ENCODE results near the gene VRK1. TPM values are rescaled to one million over a fixed set of nuclear protein-coding genes. Genes with fewer than 3 reads are reported as not detected.

The VRK1 gene
- total RNA-seq: 10 to 100 TPM in 1 of 2 donors, 1 to 10 TPM in 1; 4.3 to 50.4 TPM
- polyA plus RNA-seq: 1 to 10 TPM; 1.8 to 2.4 TPM

GRCh38 chr14:96796851-96797581 is at the start of gene VRK1:
Gene VRK1, plus strand, starts transcription at chr14:96797382. Its CDS starts 36,090 bp downstream, at chr14:96833472.
- peak within 1 kb of the TSS; percentile 73 to 91 (median 75) for H3K4me3 ChIP-seq (ENCODE audit: low read depth in 1 of 3, low read length in 3 of 3)
- no peaks in the 10 kb centered on the region for H3K36me3 ChIP-seq (ENCODE audit: control insufficient read depth in 4 of 4, insufficient read depth in 3 of 4, low read depth in 1 of 4, low read length in 3 of 4)
- H3K9ac ChIP-seq (ENCODE audit: low read depth in 1 of 2, low read length in 2 of 2): peak within 1 kb of the TSS in 1 of 2 donors; percentile 12
- DNase-seq (ENCODE audit: low spot score): peak; percentile 97
- TF ChIP-seq REST (IDR thresholded peaks at IDR 0.05): peak; percentile 28
- TF ChIP-seq YY1 (IDR thresholded peaks at IDR 0.05): peak; percentile 52
- peak; percentile 78 for TF ChIP-seq SP1 (IDR thresholded peaks at IDR 0.05)
- TF ChIP-seq RAD21 (IDR thresholded peaks at IDR 0.05): no peak
- no peak for TF ChIP-seq MAX (IDR thresholded peaks at IDR 0.05)
- peak in 1 of 2 donors; percentile 39 for TF ChIP-seq GABPA (IDR thresholded peaks at IDR 0.05 in 1 of 2, conservative IDR thresholded peaks at IDR 0.05 in 1 of 2)
- TF ChIP-seq FOXA1 (IDR thresholded peaks at IDR 0.05): no peak
- TF ChIP-seq EGR1 (IDR thresholded peaks at IDR 0.05; ENCODE audit: low read depth in 2 of 2): peak in 1 of 2 donors; percentile 24
- TF ChIP-seq HNF4G (IDR thresholded peaks at IDR 0.05): no peak
- no peak for TF ChIP-seq JUND (IDR thresholded peaks at IDR 0.05)
- TF ChIP-seq ZBTB33 (IDR thresholded peaks at IDR 0.05): peak; percentile 91
- no peak for TF ChIP-seq NR2F2 (IDR thresholded peaks at IDR 0.05)
- no peak within 1 kb of the TSS for H3K27ac ChIP-seq (ENCODE audit: low read depth in 1 of 2, low read length in 2 of 2)
- 2% methylated on average over 57 of the region's 57 CpGs for WGBS
- H3K27me3 ChIP-seq (ENCODE audit: control insufficient read depth in 4 of 4, insufficient read depth in 4 of 4, low read length in 3 of 4): no peaks in the 10 kb centered on the region
- peaks cover 4 to 10% (median 9%) of the 10 kb centered on the region in 4 donors for H3K4me1 ChIP-seq (ENCODE audit: control insufficient read depth in 4 of 4, insufficient read depth in 4 of 4, low read length in 3 of 4)
- H3K9me3 ChIP-seq (ENCODE audit: control insufficient read depth in 4 of 4, low read length in 3 of 4): no peaks in the 10 kb centered on the region

- 80% methylated on average over 10 of the region's 10 CpGs for WGBS
- no peaks in the 10 kb centered on the region for H3K36me3 ChIP-seq (ENCODE audit: control insufficient read depth in 4 of 4, insufficient read depth in 3 of 4, low read depth in 1 of 4, low read length in 3 of 4)
- no peak overlapping the region for H3K9ac ChIP-seq (ENCODE audit: low read depth in 1 of 2, low read length in 2 of 2)
- no peaks in the 10 kb centered on the region for H3K9me3 ChIP-seq (ENCODE audit: control insufficient read depth in 4 of 4, low read length in 3 of 4)
- TF ChIP-seq EGR1 (IDR thresholded peaks at IDR 0.05; ENCODE audit: low read depth in 2 of 2) (no peak), FOXA2 (IDR thresholded peaks at IDR 0.05) (no peak), SP1 (IDR thresholded peaks at IDR 0.05) (no peak), FOXA1 (IDR thresholded peaks at IDR 0.05) (no peak), YY1 (IDR thresholded peaks at IDR 0.05) (no peak), REST (IDR thresholded peaks at IDR 0.05) (no peak), CTCF (IDR thresholded peaks at IDR 0.05; ENCODE audit: low read depth, low read length, missing input control) (no peak), RXRA (IDR thresholded peaks at IDR 0.05) (no peak), GABPA (IDR thresholded peaks at IDR 0.05 in 1 of 2, conservative IDR thresholded peaks at IDR 0.05 in 1 of 2) (no peak), HNF4A (conservative IDR thresholded peaks at IDR 0.05) (no peak), JUND (IDR thresholded peaks at IDR 0.05) (no peak), TAF1 (conservative IDR thresholded peaks at IDR 0.05) (no peak)
- no peak for DNase-seq (ENCODE audit: low spot score)
- no peak overlapping the region for H3K4me3 ChIP-seq (ENCODE audit: low read depth in 1 of 3, low read length in 3 of 3)
- H3K4me1 ChIP-seq (ENCODE audit: control insufficient read depth in 4 of 4, insufficient read depth in 4 of 4, low read length in 3 of 4): no peaks in the 10 kb centered on the region
- H3K27me3 ChIP-seq (ENCODE audit: control insufficient read depth in 4 of 4, insufficient read depth in 4 of 4, low read length in 3 of 4): peaks cover 0 to 7% (median 2%) of the 10 kb centered on the region in 4 donors
- H3K27ac ChIP-seq (ENCODE audit: low read depth in 1 of 2, low read length in 2 of 2): no peak overlapping the region
These were observed 49.6 kb upstream of the VRK1 start for GRCh38 chr14:96747608-96748007.

Data from liver (tissue), 9 donors.